Umbilical cord (tissue), 2 donors: Measurements from ENCODE around the gene HDLBP. TPM values are rescaled to one million over a fixed set of nuclear protein-coding genes. Genes with fewer than 3 reads are reported as not detected.

Source experiments
- DNase-seq: peaks from one replicate; pipeline ENCODE4 v3.0.0-alpha.2; 2015; ENCODE audit warnings: low spot score
- total RNA-seq: library from RNA; depleted of rRNA; stranded (reverse); fragments of >200 nt; gene quantifications from one replicate; pipeline ENCODE4 v1.2.3, GENCODE V29; 2014; ENCODE audit warnings: low replicate concordance; ENCODE audit not compliant: insufficient read depth

The HDLBP gene
- 1,280 TPM for total RNA-seq

- DNase-seq = peak; percentile 100
Observed at GRCh38 chr2:241315093-241315878, at the start of gene HDLBP. Gene HDLBP (minus strand): TSS chr2:241315672. CDS start chr2:241266869, 48,803 bp downstream.

GRCh38 chr2:241364781-241365180 is 49.3 kb upstream of the HDLBP start:
- no peak for DNase-seq

- DNase-seq = no peak
Observed at GRCh38 chr2:241363426-241363825, 48.0 kb upstream of the HDLBP start.

- no peak for DNase-seq
Observed at GRCh38 chr2:241359481-241360045, 44.1 kb upstream of the HDLBP start.

GRCh38 chr2:241358470-241358869 is 43.0 kb upstream of the HDLBP start:
- peak; percentile 22 for DNase-seq

- no peak for DNase-seq
Observed at GRCh38 chr2:241357531-241357930, 42.1 kb upstream of the HDLBP start.

- no peak for DNase-seq
Observed at GRCh38 chr2:241356871-241357260, 41.4 kb upstream of the HDLBP start.

- peak; percentile 99 for DNase-seq
Observed at GRCh38 chr2:241355983-241356870, 40.8 kb upstream of the HDLBP start, which contains the start of gene FARP2. Gene FARP2 (plus strand): TSS chr2:241356285. CDS start chr2:241373108, 16,823 bp downstream.

- DNase-seq = peak; percentile 58
Observed at GRCh38 chr2:241354668-241355658, 39.5 kb upstream of the HDLBP start.

GRCh38 chr2:241352227-241352626 is 36.8 kb upstream of the HDLBP start:
- DNase-seq = no peak

- DNase-seq = no peak
Observed at GRCh38 chr2:241351640-241352031, 36.2 kb upstream of the HDLBP start.

- DNase-seq = no peak
Observed at GRCh38 chr2:241350878-241351639, 35.6 kb upstream of the HDLBP start.

- DNase-seq = no peak
Observed at GRCh38 chr2:241350530-241350877, 35.0 kb upstream of the HDLBP start.

GRCh38 chr2:241349941-241350340 is 34.5 kb upstream of the HDLBP start:
- no peak for DNase-seq

GRCh38 chr2:241344925-241345651 is 29.6 kb upstream of the HDLBP start:
- no peak for DNase-seq

GRCh38 chr2:241340631-241341163 is 25.2 kb upstream of the HDLBP start:
- no peak for DNase-seq

- no peak for DNase-seq
Observed at GRCh38 chr2:241339839-241340630, 24.6 kb upstream of the HDLBP start.

- no peak for DNase-seq
Observed at GRCh38 chr2:241334813-241335212, 19.3 kb upstream of the HDLBP start.
